GM12891 (cell line): Measurements from ENCODE around the gene ACAD10.

Experiments used
- DNase-seq: peaks from one replicate; pipeline ENCODE4 v3.0.0; 2011; ENCODE audit warnings: low spot score; ENCODE audit not compliant: insufficient read length
- FAIRE-seq: peaks from 2 replicates; lab custom pipeline; 2011; peaks lifted over from hg19 to GRCh38; lab: Jason Lieb, UNC
- PAX5 ChIP-seq: IDR thresholded peaks from 2 replicates; pipeline ENCODE4 v1.6.1; 2011; ENCODE audit warnings: low read length, moderate library complexity, mild to moderate bottlenecking; ENCODE audit not compliant: insufficient read depth, severe bottlenecking
- POLR2A ChIP-seq: IDR thresholded peaks from 2 replicates; pipeline ENCODE4 v1.6.1; 2011; ENCODE audit warnings: low read depth, low read length, control low read depth
- POLR2AphosphoS5 ChIP-seq: IDR thresholded peaks from 2 replicates; pipeline ENCODE4 v1.6.1; 2011; ENCODE audit warnings: low read depth, low read length, control low read depth
- POU2F2 ChIP-seq: IDR thresholded peaks from 2 replicates; pipeline ENCODE4 v1.6.1; 2011; ENCODE audit warnings: low read depth, mild to moderate bottlenecking, control low read depth, low read length, moderate library complexity
- SPI1 ChIP-seq: IDR thresholded peaks from 2 replicates; pipeline ENCODE4 v1.6.1; 2011; ENCODE audit warnings: low read depth, low read length, control low read depth
- TAF1 ChIP-seq: IDR thresholded peaks from 2 replicates; pipeline ENCODE4 v1.6.1; 2011; ENCODE audit warnings: low read depth, low read length, control low read depth

Gene ACAD10

DNA sequence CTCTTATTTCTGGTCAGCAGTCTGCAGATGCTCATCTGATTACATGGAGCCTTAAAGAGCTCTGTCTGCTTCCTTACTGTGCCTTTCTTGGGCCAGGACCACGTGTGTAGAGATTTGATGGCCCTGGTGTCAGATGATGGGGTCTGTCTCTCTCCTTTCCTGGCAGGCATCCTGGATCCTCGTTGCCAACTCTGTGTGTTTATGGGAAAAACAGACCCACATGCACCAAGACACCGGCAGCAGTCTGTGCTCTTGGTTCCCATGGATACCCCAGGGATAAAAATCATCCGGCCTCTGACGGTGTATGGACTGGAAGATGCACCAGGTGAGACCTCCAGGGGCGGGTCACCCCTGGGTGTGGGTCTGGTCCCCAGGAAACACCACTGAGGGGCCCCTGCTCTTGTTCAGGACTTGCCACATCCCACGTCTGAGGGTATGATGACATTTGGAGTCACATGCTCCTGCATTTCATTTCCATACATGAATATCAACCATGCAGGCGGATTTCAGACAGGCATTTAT, 62.4 kb downstream of the ACAD10 start:
- TF ChIP-seq POU2F2 (no peak), POLR2AphosphoS5 (no peak), POLR2A (no peak), PAX5 (no peak), TAF1 (no peak), SPI1 (no peak)
- no peak for FAIRE-seq

DNA sequence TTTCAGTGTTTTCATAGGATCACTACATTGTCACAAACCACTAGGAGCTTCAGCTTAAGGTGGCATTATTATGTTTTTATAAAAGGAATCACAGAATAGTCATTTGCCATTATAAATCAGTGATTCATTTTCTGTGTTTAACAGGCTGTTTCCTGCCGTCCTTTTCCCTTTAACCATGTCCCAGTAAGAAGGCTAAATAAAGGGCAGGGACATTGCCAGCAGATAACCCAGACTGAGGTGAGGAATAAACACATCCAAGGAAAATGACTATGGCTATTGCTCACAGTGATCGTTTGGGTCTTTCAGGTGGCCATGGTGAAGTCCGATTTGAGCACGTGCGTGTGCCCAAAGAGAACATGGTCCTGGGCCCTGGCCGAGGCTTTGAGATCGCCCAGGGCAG, 63.0 kb downstream of the ACAD10 start:
- no peak for FAIRE-seq
- TF ChIP-seq POLR2A (no peak), POU2F2 (no peak), PAX5 (no peak), POLR2AphosphoS5 (no peak)
- DNase-seq: no peak

More for the DNA sequence above, 62.4 kb downstream of the ACAD10 start:
- DNase-seq: no peak

DNA sequence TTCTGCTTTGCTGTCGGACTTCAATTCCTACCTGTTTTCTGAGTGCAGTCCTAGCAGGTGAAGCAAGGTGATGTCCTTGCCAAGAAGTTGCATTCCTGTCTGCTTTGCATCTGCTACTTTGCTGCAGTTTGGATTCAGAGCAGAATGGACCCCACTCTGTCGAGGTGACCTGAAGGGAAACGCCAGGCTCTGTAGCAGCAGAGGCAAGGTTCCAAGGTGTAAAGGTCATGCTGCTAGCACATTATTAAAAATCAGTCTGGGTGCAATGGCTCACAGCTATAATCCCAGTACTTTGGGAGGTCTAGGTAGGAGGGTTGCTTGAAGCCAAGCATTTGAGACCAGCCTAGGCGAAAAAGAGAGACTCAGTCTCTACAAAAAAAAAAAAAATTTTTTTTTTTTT, 63.5 kb downstream of the ACAD10 start:
- TF ChIP-seq POLR2AphosphoS5 (no peak), POU2F2 (no peak), TAF1 (no peak)
- no peak for DNase-seq
- no peak for FAIRE-seq

DNA sequence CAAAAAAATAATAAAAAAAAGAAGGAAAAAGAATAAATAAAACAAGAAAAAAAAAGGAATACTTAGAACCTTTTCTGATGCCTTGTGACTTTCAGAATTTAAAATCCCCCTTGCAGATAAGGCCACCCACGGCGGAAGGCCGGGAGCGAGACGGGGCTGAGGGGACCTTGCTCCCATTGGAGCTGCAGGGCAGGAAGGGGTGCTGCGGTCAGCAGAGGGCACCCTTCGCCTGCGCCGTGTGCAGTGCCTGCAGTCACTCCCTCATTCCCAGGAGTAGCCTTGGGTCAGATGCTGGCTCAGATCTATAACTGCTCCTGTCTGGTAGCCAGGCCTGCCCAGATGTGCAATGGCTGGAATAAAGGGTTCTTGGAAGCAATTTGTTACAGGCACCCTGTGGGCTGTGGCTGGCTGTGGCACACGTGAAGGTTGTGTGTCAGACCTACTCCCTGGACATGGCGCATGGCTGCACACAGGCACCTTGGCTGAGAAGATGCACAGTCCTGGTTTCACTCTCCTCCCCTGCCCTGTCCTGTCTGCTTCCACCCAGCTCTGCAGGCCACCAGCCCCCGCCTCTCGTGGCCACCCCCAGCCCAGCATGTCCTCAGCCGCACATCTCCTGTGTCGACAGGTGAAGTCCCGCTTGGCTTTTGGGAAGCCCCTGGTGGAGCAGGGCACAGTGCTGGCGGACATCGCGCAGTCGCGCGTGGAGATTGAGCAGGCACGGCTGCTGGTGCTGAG, 67.5 kb downstream of the ACAD10 start:
- DNase-seq (peak; percentile 54), FAIRE-seq (peak; percentile 93)
- TF ChIP-seq POLR2A (no peak), POLR2AphosphoS5 (no peak), SPI1 (no peak), POU2F2 (no peak), TAF1 (no peak), PAX5 (no peak)

DNA sequence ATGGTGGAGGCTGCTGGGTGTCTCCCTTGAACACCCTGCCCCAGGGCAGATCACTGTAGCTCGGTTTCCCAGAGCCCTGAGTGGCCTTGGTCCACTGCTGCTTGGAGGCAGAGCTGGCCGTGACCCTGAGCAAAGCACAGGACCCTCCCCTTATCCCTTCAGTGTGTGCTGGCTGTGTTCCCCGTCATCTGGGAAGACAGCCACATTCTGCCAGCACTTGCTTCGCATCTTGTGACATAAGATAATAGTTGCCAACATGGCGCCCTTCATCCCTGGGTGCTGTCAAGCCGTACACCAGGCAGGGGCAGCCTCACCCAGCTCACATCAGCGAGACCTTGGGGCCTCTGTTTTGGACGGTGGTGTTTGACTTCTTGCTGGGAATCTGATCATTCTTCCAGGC, 68.8 kb downstream of the ACAD10 start:
- TF ChIP-seq TAF1 (no peak), POLR2AphosphoS5 (no peak), SPI1 (no peak), PAX5 (no peak), POLR2A (no peak), POU2F2 (no peak)
- no peak for FAIRE-seq
- no peak for DNase-seq

DNA sequence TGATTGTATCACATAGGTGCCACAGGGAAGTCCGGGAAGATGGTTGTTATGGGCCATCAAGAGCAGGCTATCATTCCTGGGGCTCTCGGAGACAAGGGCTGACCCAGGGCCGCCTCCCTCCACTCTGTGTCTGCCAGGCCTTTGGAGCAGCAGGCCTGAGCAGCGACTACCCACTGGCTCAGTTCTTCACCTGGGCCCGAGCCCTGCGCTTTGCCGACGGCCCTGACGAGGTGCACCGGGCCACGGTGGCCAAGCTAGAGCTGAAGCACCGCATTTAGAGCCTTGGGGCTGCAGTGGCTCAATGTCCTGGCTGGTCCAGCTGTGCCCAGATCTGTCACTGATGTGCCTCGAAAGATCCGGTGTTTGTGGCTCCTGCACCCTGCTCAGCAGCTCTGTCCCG, 70.3 kb downstream of the ACAD10 start:
- no peak for FAIRE-seq

DNA sequence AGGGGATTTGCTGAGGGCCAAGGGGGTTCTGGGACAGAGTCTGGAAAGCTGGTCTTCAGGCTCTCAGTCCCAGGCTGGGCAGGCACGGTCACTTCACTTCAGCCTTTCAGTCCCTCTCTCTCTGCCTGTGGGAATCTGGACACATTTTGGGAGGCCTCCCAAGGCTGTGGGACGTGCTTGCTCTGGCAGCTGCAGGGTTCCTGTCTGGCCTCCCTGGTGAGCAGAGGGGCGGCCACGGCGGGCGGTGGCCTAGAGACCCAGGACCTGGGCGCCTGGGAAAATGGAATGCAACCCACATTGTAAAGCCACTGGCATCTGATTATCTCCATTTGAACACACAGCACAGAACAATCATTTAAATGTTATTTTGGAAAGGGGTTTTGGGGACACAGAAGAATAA, 70.8 kb downstream of the ACAD10 start:
- DNase-seq: no peak
- no peak for FAIRE-seq
- TF ChIP-seq TAF1: no peak
- TF ChIP-seq POLR2A: no peak
- no peak for TF ChIP-seq SPI1
- TF ChIP-seq PAX5: no peak
- no peak for TF ChIP-seq POLR2AphosphoS5
- TF ChIP-seq POU2F2: no peak

More for the DNA sequence above, 70.3 kb downstream of the ACAD10 start:
- DNase-seq: no peak
- TF ChIP-seq PAX5 (no peak), POU2F2 (no peak), SPI1 (no peak), POLR2AphosphoS5 (no peak), POLR2A (no peak), TAF1 (no peak)

DNA sequence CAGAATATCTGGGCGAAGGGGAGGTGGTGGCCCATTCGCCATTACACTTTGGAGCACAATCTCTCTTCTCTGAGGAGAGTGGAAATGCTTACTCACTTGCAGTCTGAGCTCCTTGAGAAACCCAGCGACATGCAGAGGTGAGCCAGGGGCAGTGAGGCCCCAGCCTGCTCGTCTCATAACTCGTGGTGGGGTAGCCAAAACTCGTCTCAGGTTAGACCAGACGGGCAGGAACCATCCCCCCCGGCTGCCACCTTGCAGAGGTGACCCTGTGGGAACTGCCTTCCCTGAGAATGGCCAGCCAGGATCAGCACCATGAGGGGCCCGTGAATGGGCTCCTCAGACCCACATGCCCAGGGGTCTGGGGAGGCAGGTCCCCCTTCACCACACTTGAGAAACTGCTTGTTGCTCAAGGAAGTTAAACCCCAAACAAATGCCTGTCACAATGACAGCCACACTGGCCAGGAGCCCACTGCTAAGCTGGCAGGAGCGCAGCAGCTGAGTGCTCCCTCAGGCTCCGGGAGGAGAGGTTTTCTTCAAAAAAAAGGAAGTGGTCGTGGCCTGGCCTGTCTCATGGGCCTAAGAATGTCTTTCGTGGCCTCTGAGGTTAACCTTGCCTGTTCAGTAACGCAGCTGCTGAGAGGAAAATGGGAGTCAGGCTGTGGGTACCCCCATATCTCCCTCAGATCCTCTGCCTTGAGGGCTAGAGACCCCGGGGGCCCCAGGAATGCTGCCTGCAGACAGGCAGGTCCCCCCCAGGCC, 71.7 kb downstream of the ACAD10 start:
- FAIRE-seq (peak; percentile 86), DNase-seq (peak; percentile 52)
- no peak for TF ChIP-seq POLR2A
- TF ChIP-seq SPI1: peak; percentile 96

DNA sequence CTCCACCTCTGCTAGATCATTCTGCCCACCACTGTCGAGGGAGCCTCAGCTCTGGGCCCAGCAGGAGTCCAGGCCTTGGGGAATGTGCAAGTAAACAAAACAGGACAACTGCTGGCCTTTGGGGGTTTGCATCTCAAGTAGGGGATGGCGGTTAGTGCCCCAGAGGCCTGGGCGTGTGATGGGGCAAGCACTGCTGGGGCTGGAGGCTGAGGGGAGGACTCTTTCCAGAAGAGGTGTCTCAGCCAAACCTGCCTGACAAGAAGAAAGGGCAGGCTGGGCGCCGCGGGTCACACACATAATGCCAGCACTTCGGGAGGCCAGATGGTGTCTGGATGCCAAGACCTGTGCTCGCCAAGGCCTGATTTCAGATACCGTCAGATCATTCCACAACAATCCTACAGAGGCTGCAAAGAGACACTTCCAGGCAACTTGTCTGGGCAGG, 72.3 kb downstream of the ACAD10 start:
- DNase-seq: no peak
- no peak for FAIRE-seq
- no peak for TF ChIP-seq POLR2A
- no peak for TF ChIP-seq POU2F2

DNA sequence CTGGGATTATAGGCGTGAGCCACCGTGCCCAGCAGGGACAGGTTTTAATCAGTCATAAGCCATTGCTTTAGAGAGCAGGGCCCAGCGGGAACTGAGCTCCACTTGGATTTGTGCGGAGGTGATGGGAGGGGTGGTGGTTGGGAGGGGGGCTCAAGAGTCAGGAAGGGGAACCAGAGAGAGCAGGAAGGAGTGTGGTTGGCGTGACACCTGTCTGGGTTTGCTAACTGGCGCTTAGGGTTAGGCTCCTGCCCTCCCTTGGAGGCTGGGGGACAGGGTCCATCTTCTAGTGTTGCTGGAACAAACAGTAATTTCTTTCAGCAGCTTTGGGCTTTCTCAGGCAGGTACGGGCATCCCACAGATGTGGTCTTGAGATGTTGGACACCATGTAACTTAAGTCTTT, 73.4 kb downstream of the ACAD10 start:
- FAIRE-seq (peak; percentile 23), DNase-seq (no peak)
- TF ChIP-seq POLR2AphosphoS5 (no peak), PAX5 (no peak), SPI1 (no peak), POU2F2 (no peak), TAF1 (no peak), POLR2A (no peak)
